Neural cell (in vitro differentiated cells): ENCODE measurements around the gene PKNOX2. TPM values are rescaled to one million over a fixed set of nuclear protein-coding genes. Genes with fewer than 3 reads are reported as not detected.

Experiments used
- H2AFZ ChIP-seq: fragments of 200-600, 300-800 bp; sonication (generic), shearing (Covaris generic); 2 replicates; pipeline ENCODE4 v1.6.0; 2014; ENCODE audit warnings: low read depth, mild to moderate bottlenecking, antibody characterized with exemption, low read length, moderate library complexity
- H3F3A ChIP-seq: fragments of 200-600 bp; shearing (Covaris generic); 2 replicates; pipeline ENCODE4 v1.6.1; 2016; ENCODE audit warnings: mild to moderate bottlenecking, moderate library complexity, mixed read lengths, antibody characterized with exemption, low read length; ENCODE audit not compliant: insufficient read depth, poor library complexity, severe bottlenecking
- H3K27ac ChIP-seq: fragments of 200-600, 300-800 bp; sonication (generic), shearing (Covaris generic); 2 replicates; pipeline ENCODE4 v1.5.1; 2014; ENCODE audit warnings: mild to moderate bottlenecking, low read length, moderate library complexity
- H3K27me3 ChIP-seq: fragments of 300-800, 200-600 bp; sonication (generic), shearing (Covaris generic); 2 replicates; pipeline ENCODE4 v1.6.0; 2014; ENCODE audit warnings: mild to moderate bottlenecking, low read depth, low read length, moderate library complexity; ENCODE audit not compliant: insufficient read depth
- H3K36me3 ChIP-seq: fragments of 300-800, 200-600 bp; sonication (generic), shearing (Covaris generic); 2 replicates; pipeline ENCODE4 v1.5.1; 2014; ENCODE audit warnings: mild to moderate bottlenecking, antibody characterized with exemption, low read length, moderate library complexity; ENCODE audit not compliant: insufficient read depth
- H3K4me2 ChIP-seq: fragments of 300-800, 200-600 bp; sonication (generic), shearing (Covaris generic); 2 replicates; pipeline ENCODE4 v1.6.0; 2014; ENCODE audit warnings: mild to moderate bottlenecking, low read length
- H3K4me3 ChIP-seq: fragments of 300-800, 200-600 bp; sonication (generic), shearing (Covaris generic); 2 replicates; pipeline ENCODE4 v1.5.1; 2014; ENCODE audit warnings: mild to moderate bottlenecking, low read length, moderate library complexity
- H3K79me2 ChIP-seq: fragments of 200-600 bp; shearing (Covaris generic); replicated peaks from 2 replicates; pipeline ENCODE4 v1.6.0; 2014; ENCODE audit warnings: mild to moderate bottlenecking, low read length, moderate library complexity; ENCODE audit not compliant: insufficient read depth
- H3K9ac ChIP-seq: fragments of 300-800, 200-600 bp; sonication (generic), shearing (Covaris generic); 2 replicates; pipeline ENCODE4 v1.6.1; 2016; ENCODE audit warnings: mild to moderate bottlenecking, low read length, mixed read lengths
- H3K9me2 ChIP-seq: fragments of 200-600 bp; shearing (Covaris generic); 2 replicates; pipeline ENCODE4 v1.6.1; 2016; ENCODE audit warnings: mild to moderate bottlenecking, low read length, mixed read lengths; ENCODE audit not compliant: insufficient read depth
- H3K9me3 ChIP-seq: fragments of 200-600, 300-800 bp; sonication (generic), shearing (Covaris generic); 2 replicates; pipeline ENCODE4 v1.6.1; 2016; ENCODE audit warnings: mild to moderate bottlenecking, mixed run types, low read length, moderate library complexity, mixed read lengths
- H4K20me1 ChIP-seq: fragments of 200-600 bp; shearing (Covaris generic); 2 replicates; pipeline ENCODE4 v1.6.1; 2016; ENCODE audit warnings: mild to moderate bottlenecking, mixed run types; ENCODE audit not compliant: insufficient read depth
- EP300 ChIP-seq: fragments of 450-650 bp; conservative IDR thresholded peaks from 2 replicates; pipeline ENCODE4 v1.6.1; 2014; ENCODE audit warnings: antibody characterized with exemption, mild to moderate bottlenecking, moderate library complexity; ENCODE audit not compliant: poor library complexity, severe bottlenecking
- EZH2 ChIP-seq: fragments of 200-600, 300-800 bp; shearing (Covaris generic), sonication (generic); IDR thresholded peaks from 2 replicates; pipeline ENCODE4 v1.6.1; 2014; ENCODE audit warnings: antibody characterized with exemption, low read length, borderline replicate concordance, mild to moderate bottlenecking; ENCODE audit not compliant: insufficient read depth, poor library complexity, severe bottlenecking
- MXI1 ChIP-seq: fragments of 450-650 bp; conservative IDR thresholded peaks from 2 replicates; pipeline ENCODE4 v1.6.1; 2014; ENCODE audit warnings: antibody characterized with exemption, mild to moderate bottlenecking; ENCODE audit not compliant: poor library complexity, severe bottlenecking
- POLR2AphosphoS5 ChIP-seq: IDR thresholded peaks from 2 replicates; pipeline ENCODE4 v1.6.1; 2012
- RAD21 ChIP-seq: fragments of 450-650 bp; conservative IDR thresholded peaks from 2 replicates; pipeline ENCODE4 v1.6.1; 2014; ENCODE audit warnings: antibody characterized with exemption, mild to moderate bottlenecking, moderate library complexity
- SMC3 ChIP-seq: fragments of 450-650 bp; conservative IDR thresholded peaks from 2 replicates; pipeline ENCODE4 v1.6.1; 2014; ENCODE audit warnings: antibody characterized with exemption, mild to moderate bottlenecking, moderate library complexity; ENCODE audit not compliant: poor library complexity
- TAF1 ChIP-seq: IDR thresholded peaks from 2 replicates; pipeline ENCODE4 v1.6.1; 2012; ENCODE audit warnings: low read depth
- polyA plus RNA-seq: library from polyadenylated mRNA; depleted of rRNA; stranded (reverse); fragments of >200 nt; gene quantifications from 2 replicates; pipeline ENCODE4 v1.2.3, GENCODE V29; 2014
- TF ChIP-seq, protein P1 (sequence below): IDR thresholded peaks from 2 replicates; pipeline ENCODE4 v1.6.1; 2012; ENCODE audit warnings: borderline replicate concordance
- TF ChIP-seq, protein P2 (sequence below): fragments of 450-650 bp; IDR thresholded peaks from 2 replicates; pipeline ENCODE4 v1.5.1; 2014; ENCODE audit warnings: antibody characterized with exemption, mild to moderate bottlenecking, moderate library complexity; ENCODE audit not compliant: poor library complexity, severe bottlenecking

Gene PKNOX2
- polyA plus RNA-seq, 1 donor from 2014 or later, result 0.99 TPM

DNA sequence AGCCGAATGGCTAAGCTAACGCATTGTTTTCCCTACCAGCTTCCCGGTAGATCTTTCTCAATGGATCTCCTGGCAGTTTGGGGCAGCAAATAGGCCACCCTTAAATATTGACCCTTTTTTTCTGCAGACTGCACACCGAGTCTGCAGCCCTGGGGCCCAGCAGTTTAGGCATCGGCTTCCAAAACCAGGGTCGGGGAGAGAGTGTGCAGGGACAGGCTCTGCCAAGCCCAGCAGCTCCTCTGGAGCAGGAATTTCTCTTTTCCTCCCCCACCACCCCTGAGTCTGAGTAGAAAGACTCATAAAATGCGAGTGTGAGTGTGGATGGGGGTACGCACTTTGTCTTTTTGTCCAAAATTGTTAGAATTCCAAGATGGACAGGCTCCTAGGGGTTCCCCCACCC, 218.3 kb downstream of the PKNOX2 start:
- no peaks in the 10 kb centered on the region for H3K36me3 ChIP-seq
- H4K20me1 ChIP-seq, result no peaks in the 10 kb centered on the region
- H3K27ac ChIP-seq, result peak overlapping the region; percentile 33
- H3K9me3 ChIP-seq, result no peaks in the 10 kb centered on the region
- H3K4me2 ChIP-seq, result no peak overlapping the region
- no peaks in the 10 kb centered on the region for H3K79me2 ChIP-seq
- H3K27me3 ChIP-seq, result no peaks in the 10 kb centered on the region
- TF ChIP-seq MXI1 (no peak), RAD21 (no peak), EP300 (no peak), TAF1 (no peak), EZH2 (no peak)
- TF ChIP-seq, protein P1, sequence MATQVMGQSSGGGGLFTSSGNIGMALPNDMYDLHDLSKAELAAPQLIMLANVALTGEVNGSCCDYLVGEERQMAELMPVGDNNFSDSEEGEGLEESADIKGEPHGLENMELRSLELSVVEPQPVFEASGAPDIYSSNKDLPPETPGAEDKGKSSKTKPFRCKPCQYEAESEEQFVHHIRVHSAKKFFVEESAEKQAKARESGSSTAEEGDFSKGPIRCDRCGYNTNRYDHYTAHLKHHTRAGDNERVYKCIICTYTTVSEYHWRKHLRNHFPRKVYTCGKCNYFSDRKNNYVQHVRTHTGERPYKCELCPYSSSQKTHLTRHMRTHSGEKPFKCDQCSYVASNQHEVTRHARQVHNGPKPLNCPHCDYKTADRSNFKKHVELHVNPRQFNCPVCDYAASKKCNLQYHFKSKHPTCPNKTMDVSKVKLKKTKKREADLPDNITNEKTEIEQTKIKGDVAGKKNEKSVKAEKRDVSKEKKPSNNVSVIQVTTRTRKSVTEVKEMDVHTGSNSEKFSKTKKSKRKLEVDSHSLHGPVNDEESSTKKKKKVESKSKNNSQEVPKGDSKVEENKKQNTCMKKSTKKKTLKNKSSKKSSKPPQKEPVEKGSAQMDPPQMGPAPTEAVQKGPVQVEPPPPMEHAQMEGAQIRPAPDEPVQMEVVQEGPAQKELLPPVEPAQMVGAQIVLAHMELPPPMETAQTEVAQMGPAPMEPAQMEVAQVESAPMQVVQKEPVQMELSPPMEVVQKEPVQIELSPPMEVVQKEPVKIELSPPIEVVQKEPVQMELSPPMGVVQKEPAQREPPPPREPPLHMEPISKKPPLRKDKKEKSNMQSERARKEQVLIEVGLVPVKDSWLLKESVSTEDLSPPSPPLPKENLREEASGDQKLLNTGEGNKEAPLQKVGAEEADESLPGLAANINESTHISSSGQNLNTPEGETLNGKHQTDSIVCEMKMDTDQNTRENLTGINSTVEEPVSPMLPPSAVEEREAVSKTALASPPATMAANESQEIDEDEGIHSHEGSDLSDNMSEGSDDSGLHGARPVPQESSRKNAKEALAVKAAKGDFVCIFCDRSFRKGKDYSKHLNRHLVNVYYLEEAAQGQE, result no peak
- TF ChIP-seq, protein P2, sequence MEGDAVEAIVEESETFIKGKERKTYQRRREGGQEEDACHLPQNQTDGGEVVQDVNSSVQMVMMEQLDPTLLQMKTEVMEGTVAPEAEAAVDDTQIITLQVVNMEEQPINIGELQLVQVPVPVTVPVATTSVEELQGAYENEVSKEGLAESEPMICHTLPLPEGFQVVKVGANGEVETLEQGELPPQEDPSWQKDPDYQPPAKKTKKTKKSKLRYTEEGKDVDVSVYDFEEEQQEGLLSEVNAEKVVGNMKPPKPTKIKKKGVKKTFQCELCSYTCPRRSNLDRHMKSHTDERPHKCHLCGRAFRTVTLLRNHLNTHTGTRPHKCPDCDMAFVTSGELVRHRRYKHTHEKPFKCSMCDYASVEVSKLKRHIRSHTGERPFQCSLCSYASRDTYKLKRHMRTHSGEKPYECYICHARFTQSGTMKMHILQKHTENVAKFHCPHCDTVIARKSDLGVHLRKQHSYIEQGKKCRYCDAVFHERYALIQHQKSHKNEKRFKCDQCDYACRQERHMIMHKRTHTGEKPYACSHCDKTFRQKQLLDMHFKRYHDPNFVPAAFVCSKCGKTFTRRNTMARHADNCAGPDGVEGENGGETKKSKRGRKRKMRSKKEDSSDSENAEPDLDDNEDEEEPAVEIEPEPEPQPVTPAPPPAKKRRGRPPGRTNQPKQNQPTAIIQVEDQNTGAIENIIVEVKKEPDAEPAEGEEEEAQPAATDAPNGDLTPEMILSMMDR, result no peak
- no peak overlapping the region for H3K4me3 ChIP-seq
- H2AFZ ChIP-seq, result no peak overlapping the region
- peak overlapping the region; percentile 10 for H3K9ac ChIP-seq
- H3F3A ChIP-seq, result peaks cover 4% of the 10 kb centered on the region
- H3K9me2 ChIP-seq, result no peaks in the 10 kb centered on the region

DNA sequence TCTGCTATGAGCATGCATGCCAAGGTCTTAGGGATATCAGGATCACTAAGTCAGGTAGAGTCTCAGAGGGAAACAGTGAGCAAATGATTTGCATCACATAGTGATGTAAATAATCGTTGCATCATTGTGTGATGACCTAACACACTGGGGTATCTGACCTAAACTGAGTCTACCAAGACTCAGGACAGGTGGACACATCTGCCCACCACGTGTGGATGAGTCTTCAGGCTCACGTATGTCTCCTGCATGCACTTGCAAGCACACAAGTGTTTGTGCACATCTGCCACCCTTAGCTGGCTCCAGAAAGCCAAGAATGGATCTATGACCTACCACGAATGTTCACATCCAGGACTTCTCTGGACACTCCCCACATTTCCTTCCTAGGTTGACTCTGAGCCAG, 220.3 kb downstream of the PKNOX2 start:
- no peak overlapping the region for H2AFZ ChIP-seq
- H3F3A ChIP-seq, result peaks cover 4% of the 10 kb centered on the region
- no peaks in the 10 kb centered on the region for H3K36me3 ChIP-seq
- H3K4me3 ChIP-seq, result no peak overlapping the region
- no peaks in the 10 kb centered on the region for H3K27me3 ChIP-seq
- no peak overlapping the region for H3K27ac ChIP-seq
- no peaks in the 10 kb centered on the region for H3K79me2 ChIP-seq
- no peak overlapping the region for H3K9ac ChIP-seq
- H3K9me3 ChIP-seq, result no peaks in the 10 kb centered on the region
- H3K4me2 ChIP-seq, result no peak overlapping the region
- H4K20me1 ChIP-seq, result no peaks in the 10 kb centered on the region
- H3K9me2 ChIP-seq, result no peaks in the 10 kb centered on the region
- TF ChIP-seq POLR2AphosphoS5, result no peak
- no peak for TF ChIP-seq RAD21
- TF ChIP-seq, protein P1, result no peak
- no peak for TF ChIP-seq EZH2
- TF ChIP-seq SMC3, result no peak
- TF ChIP-seq EP300, result no peak
